Upper lobe of left lung (tissue), 6 donors: ENCODE results near the gene CD200R1L. TPM values are rescaled to one million over a fixed set of nuclear protein-coding genes. Genes with fewer than 3 reads are reported as not detected.
"Not testable (repeated sequence)": the region's sequence is repeated elsewhere in the genome, so short reads cannot be mapped to it uniquely, and the experiment has no call there.

Source experiments
- ATAC-seq, 2 donors: fragments of 200-7000 bp; cut with Tn5 transposase; one replicate each; pipeline ENCODE4 v1.9.1; 2022; ENCODE audit warnings: mild to moderate bottlenecking in 2 of 2, moderate library complexity in 2 of 2; ENCODE audit not compliant: low FRiP score in 2 of 2
- DNase-seq, 2 donors: peaks; one replicate each; pipeline ENCODE4 v3.0.0-alpha.2; 2019 to 2020
- H3K27ac ChIP-seq, 4 donors: fragments of 200-600 bp; sonication (generic); one replicate each; pipeline ENCODE4 v1.5.1; 2016 to 2019
- H3K27me3 ChIP-seq, 4 donors: fragments of 200-600 bp; sonication (generic); one replicate each; pipeline ENCODE4 v1.5.1; 2017 to 2019
- H3K36me3 ChIP-seq, 4 donors: fragments of 200-600 bp; sonication (generic); one replicate each; pipeline ENCODE4 v1.5.1; 2016 to 2019
- H3K4me1 ChIP-seq, 4 donors: fragments of 200-600 bp; sonication (generic); one replicate each; pipeline ENCODE4 v1.5.1; 2018 to 2019
- H3K4me3 ChIP-seq, 4 donors: fragments of 200-600 bp; sonication (generic); one replicate each; pipeline ENCODE4 v1.5.1; 2017 to 2019; ENCODE audit warnings: mild to moderate bottlenecking in 2 of 4, moderate library complexity in 1 of 4
- H3K9me3 ChIP-seq, 4 donors: fragments of 200-600 bp; sonication (generic); one replicate each; pipeline ENCODE4 v1.5.1; 2018 to 2019
- EP300 ChIP-seq, 4 donors: sonication (generic); formaldehyde crosslinking; IDR thresholded peaks; one replicate each; pipeline ENCODE4 v1.5.1; 2017; ENCODE audit warnings: antibody characterized with exemption in 4 of 4, control low read depth in 2 of 4
- POLR2A ChIP-seq, 4 donors: fragments of 450-650 bp; IDR thresholded peaks; one replicate each; pipeline ENCODE4 v1.5.1; 2016 to 2017; ENCODE audit warnings: antibody characterized with exemption in 4 of 4, mild to moderate bottlenecking in 2 of 4
- POLR2AphosphoS5 ChIP-seq, 2 donors: sonication (generic); formaldehyde crosslinking; IDR thresholded peaks; one replicate each; pipeline ENCODE4 v1.5.1; 2017; ENCODE audit warnings: antibody characterized with exemption in 2 of 2
- WGBS, 2 donors: methylation state at CpG; one replicate each; pipeline ENCODE4 v1.1.5; 2017 to 2018; 5-methylcytosine and 5-hydroxymethylcytosine counted together
- total RNA-seq, 6 donors: library from RNA; depleted of rRNA in 4 of 6; stranded (reverse); fragments of >200 nt in 4 of 6; gene quantifications; one replicate each; pipeline versions ENCODE4 v1.1.0 to v1.2.1, GENCODE V29; 2016 to 2021
- TF ChIP-seq, protein P1 (sequence below), 6 experiments: fragments of 450-650 bp in 4 of 6; fragments of 200-600 bp in 2 of 6; sonication (generic) in 2 of 6; IDR thresholded peaks; one replicate each; pipeline ENCODE4 v1.5.1; 2016 to 2019; ENCODE audit warnings: antibody characterized with exemption in 6 of 6
- donor health status: DM: no; HTN: no; CAD: no; lungs with moderate emphysema.
- donor health status: DM: no; HTN: yes; CAD: no; lungs with severe emphysema.

CD200R1L gene
- total RNA-seq, 6 donors from 2014 or later = not detected

DNA sequence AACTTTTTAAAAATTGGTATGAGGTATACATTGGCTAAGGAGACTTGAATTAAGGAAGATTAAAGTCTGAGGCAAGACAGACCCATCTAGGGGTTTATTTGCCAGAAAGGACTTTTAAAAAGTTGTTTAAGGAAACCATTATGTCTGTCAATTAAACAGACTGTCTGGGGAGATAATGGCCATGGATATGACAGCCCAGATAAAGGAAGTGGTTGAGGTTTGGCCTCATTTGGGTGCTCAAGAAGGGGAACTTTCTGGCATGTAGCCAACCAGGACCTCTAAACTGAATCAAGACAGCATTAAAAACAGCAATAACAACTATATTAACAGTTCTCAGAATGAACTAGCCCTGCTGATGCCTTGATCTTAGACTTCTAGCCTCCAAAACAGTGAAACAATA lies 9.9 kb upstream of the CD200R1L start:
- Histone ChIP-seq H3K4me3 (no peak overlapping the region), H3K27me3 (no peaks in the 10 kb centered on the region), H3K27ac (no peak overlapping the region), H3K36me3 (no peaks in the 10 kb centered on the region), H3K9me3 (peaks cover 0 to 3% (median 1%) of the 10 kb centered on the region in 4 donors), H3K4me1 (no peaks in the 10 kb centered on the region)
- no peak for DNase-seq
- TF ChIP-seq EP300 (IDR thresholded peaks at IDR 0.05) (no peak), POLR2AphosphoS5 (IDR thresholded peaks at IDR 0.05) (no peak), POLR2A (IDR thresholded peaks at IDR 0.05) (no peak)
- TF ChIP-seq, protein P1, sequence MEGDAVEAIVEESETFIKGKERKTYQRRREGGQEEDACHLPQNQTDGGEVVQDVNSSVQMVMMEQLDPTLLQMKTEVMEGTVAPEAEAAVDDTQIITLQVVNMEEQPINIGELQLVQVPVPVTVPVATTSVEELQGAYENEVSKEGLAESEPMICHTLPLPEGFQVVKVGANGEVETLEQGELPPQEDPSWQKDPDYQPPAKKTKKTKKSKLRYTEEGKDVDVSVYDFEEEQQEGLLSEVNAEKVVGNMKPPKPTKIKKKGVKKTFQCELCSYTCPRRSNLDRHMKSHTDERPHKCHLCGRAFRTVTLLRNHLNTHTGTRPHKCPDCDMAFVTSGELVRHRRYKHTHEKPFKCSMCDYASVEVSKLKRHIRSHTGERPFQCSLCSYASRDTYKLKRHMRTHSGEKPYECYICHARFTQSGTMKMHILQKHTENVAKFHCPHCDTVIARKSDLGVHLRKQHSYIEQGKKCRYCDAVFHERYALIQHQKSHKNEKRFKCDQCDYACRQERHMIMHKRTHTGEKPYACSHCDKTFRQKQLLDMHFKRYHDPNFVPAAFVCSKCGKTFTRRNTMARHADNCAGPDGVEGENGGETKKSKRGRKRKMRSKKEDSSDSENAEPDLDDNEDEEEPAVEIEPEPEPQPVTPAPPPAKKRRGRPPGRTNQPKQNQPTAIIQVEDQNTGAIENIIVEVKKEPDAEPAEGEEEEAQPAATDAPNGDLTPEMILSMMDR (IDR thresholded peaks at IDR 0.05) = no peak
- no peak for ATAC-seq

DNA sequence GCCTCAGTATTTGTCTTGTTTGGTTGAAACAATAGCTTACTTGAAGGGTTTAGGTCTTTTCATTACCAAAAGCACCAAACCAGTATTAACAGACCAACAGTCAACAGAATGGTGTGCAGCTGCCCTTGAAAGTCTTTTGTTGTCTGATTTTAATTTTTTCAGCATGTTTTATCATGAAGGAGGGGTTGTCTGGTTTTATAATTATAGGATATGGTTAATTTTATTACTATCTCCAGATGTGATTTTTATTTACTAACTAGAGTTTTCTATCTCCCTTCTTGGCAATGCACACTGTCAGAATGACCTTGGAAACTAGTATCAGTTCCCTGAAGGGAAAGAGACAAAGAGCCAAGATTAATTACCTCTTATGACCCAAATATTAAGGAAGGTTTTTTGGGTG lies 9.2 kb upstream of the CD200R1L start:
- Histone ChIP-seq H3K9me3 (peaks cover 0 to 8% (median 2%) of the 10 kb centered on the region in 4 donors), H3K27me3 (no peaks in the 10 kb centered on the region), H3K27ac (no peak overlapping the region), H3K4me1 (no peaks in the 10 kb centered on the region), H3K36me3 (no peaks in the 10 kb centered on the region), H3K4me3 (no peak overlapping the region)
- no peak for TF ChIP-seq POLR2AphosphoS5 (IDR thresholded peaks at IDR 0.05)
- TF ChIP-seq POLR2A (IDR thresholded peaks at IDR 0.05) = no peak
- TF ChIP-seq, protein P1 (IDR thresholded peaks at IDR 0.05) = no peak
- no peak for TF ChIP-seq EP300 (IDR thresholded peaks at IDR 0.05)
- ATAC-seq (no peak), DNase-seq (no peak)

DNA sequence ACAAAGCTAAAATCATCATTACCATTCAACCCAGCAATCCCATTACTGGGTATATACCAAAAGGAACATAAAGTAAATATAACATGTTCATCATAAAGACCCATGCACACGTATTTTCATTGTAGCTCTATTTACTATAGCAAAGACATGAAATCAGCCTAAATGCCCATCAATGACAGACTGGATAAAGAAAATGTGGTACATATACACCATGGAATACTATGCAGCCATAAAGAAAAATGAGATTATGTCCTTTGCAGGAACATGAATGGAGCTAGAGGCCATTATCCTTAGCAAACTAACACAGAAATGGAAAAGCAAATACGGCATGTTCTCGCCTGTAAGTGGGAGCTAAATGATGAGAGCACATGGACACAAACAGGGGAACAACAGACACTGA lies 8.4 kb upstream of the CD200R1L start:
- not testable (repeated sequence) for H3K9me3 ChIP-seq, H3K36me3 ChIP-seq, ATAC-seq, H3K27ac ChIP-seq, H3K4me3 ChIP-seq, H3K27me3 ChIP-seq, H3K4me1 ChIP-seq, DNase-seq
- 60 to 67% methylated on average over 3 of the region's 3 CpGs for WGBS, 2 donors

DNA sequence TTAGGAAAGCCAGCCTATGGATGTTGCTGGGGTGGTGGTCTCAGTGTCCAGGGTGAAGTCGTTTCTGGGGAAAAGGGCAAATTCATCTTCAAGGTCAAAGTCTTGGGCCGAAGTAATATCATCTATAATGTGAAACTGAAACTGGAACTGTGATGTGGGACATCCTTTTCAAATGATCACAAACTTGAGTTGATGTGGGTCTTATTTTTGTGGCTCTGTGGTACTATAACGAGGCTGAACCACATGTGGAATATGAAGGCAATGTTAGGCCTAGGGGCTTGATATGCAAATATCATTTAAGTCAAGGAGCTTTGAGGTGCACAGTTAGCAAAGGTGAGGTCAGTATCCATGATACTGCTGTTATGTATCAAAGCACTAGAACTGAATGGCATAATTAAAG lies 1.5 kb upstream of the CD200R1L start:
- no peaks in the 10 kb centered on the region for H3K36me3 ChIP-seq
- H3K4me1 ChIP-seq = no peaks in the 10 kb centered on the region
- no peak overlapping the region for H3K4me3 ChIP-seq
- WGBS, 2 donors = 36 to 58% methylated on average over 3 of the region's 3 CpGs
- ATAC-seq = no peak
- H3K27ac ChIP-seq = no peak overlapping the region
- DNase-seq = no peak
- H3K9me3 ChIP-seq = peaks cover 0 to 8% (median 2%) of the 10 kb centered on the region in 4 donors
- TF ChIP-seq EP300 (IDR thresholded peaks at IDR 0.05) (no peak), POLR2AphosphoS5 (IDR thresholded peaks at IDR 0.05) (no peak), POLR2A (IDR thresholded peaks at IDR 0.05) (no peak)
- TF ChIP-seq, protein P1 (IDR thresholded peaks at IDR 0.05) = no peak
- H3K27me3 ChIP-seq = no peaks in the 10 kb centered on the region

DNA sequence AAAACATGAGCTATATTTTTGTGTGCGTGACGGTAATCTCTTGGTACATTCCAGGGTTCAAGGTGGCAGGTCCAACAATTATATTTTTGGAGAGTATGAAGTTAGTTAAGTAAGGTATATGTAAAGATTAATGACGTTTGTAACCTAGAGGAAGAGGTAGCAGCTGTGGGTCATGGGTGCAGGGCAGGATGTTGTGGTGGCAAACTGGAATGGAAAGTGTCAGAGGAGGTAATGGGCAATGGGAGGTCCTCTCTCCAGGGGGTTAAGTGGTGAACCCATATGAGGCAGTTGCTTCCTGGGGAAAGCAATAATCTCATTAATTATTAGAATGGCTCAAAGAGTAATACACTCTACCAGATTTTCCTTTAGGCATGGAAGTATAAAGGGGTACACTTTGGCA lies 1.0 kb upstream of the CD200R1L start:
- no peaks in the 10 kb centered on the region for H3K4me1 ChIP-seq
- no peaks in the 10 kb centered on the region for H3K27me3 ChIP-seq
- TF ChIP-seq POLR2A (IDR thresholded peaks at IDR 0.05) = no peak
- TF ChIP-seq EP300 (IDR thresholded peaks at IDR 0.05) = no peak
- TF ChIP-seq, protein P1 (IDR thresholded peaks at IDR 0.05) = no peak
- TF ChIP-seq POLR2AphosphoS5 (IDR thresholded peaks at IDR 0.05) = no peak
- no peak overlapping the region for H3K4me3 ChIP-seq
- DNase-seq (no peak), ATAC-seq (no peak)
- peaks cover 0 to 8% (median 2%) of the 10 kb centered on the region in 4 donors for H3K9me3 ChIP-seq
- H3K36me3 ChIP-seq = no peaks in the 10 kb centered on the region
- WGBS, 2 donors = 75 to 77% methylated on average over 3 of the region's 3 CpGs
- H3K27ac ChIP-seq = no peak overlapping the region
